OCI-LY3 (cell line): ENCODE measurements around the gene ATP2B1.

Experiments used
- EZH2phosphoT487 ChIP-seq: fragments of 200-600 bp; shearing (Covaris generic); IDR thresholded peaks from 2 replicates; pipeline ENCODE4 v1.6.1; 2018; ENCODE audit warnings: antibody characterized with exemption, mixed run types, low read depth
- TF ChIP-seq, protein P1 (sequence below): fragments of 200-600, 300-600 bp; sonication (generic); IDR thresholded peaks from 2 replicates; pipeline ENCODE4 v1.5.1; 2014; ENCODE audit warnings: antibody characterized with exemption, low read length, low read depth

DNA sequence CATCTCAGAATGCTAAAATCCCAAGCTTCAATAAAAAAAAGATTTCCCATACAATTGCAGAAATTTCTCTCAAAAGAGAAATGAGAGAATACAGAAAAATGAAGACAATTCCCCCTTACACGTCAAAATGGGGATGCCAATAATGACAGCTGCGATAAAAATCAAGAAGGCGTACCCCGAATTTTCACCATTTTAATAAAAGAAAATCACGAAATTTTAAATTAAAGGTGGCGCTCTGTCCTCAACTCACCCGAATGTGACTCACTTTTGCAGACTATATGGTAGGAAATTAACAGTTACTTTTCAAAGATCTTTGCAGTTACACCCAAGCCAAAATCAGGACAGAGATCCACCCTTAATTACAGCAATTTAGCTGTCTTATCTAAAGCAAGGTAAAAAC lies 2.1 kb downstream of the ATP2B1 start:
- TF ChIP-seq, protein P1, sequence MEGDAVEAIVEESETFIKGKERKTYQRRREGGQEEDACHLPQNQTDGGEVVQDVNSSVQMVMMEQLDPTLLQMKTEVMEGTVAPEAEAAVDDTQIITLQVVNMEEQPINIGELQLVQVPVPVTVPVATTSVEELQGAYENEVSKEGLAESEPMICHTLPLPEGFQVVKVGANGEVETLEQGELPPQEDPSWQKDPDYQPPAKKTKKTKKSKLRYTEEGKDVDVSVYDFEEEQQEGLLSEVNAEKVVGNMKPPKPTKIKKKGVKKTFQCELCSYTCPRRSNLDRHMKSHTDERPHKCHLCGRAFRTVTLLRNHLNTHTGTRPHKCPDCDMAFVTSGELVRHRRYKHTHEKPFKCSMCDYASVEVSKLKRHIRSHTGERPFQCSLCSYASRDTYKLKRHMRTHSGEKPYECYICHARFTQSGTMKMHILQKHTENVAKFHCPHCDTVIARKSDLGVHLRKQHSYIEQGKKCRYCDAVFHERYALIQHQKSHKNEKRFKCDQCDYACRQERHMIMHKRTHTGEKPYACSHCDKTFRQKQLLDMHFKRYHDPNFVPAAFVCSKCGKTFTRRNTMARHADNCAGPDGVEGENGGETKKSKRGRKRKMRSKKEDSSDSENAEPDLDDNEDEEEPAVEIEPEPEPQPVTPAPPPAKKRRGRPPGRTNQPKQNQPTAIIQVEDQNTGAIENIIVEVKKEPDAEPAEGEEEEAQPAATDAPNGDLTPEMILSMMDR = peak; percentile 46
- TF ChIP-seq EZH2phosphoT487 = no peak
